ENCODE measurements around the gene FMNL2. TPM values are rescaled to one million over a fixed set of nuclear protein-coding genes. Genes with fewer than 3 reads are reported as not detected.

The FMNL2 gene
- total RNA-seq, 1 donor = 24.2 TPM

DNA sequence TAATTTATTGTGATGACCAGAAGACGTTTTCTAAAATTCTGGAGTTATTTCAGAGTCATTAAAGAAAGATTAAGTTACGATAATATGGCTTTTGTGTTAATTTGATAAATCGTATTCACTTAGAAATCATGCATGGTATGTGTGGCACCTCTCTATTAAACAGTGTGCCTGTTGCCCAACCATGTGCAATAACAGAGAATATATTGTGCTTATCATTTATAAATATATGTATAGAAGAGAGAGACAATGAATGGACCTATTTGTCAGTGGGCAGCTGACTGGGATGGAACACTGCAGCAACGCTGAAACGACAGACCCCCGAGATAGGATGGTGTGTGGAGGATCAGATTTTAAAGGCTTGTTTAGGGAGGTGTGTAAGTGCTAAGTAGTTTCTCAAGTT is 172.9 kb downstream of the FMNL2 start:
- peaks cover 47% of the 10 kb centered on the region for H3K4me1 ChIP-seq (ENCODE audit: insufficient read depth, low read length)
- H2AFZ ChIP-seq (ENCODE audit: low read length) = no peak overlapping the region

DNA sequence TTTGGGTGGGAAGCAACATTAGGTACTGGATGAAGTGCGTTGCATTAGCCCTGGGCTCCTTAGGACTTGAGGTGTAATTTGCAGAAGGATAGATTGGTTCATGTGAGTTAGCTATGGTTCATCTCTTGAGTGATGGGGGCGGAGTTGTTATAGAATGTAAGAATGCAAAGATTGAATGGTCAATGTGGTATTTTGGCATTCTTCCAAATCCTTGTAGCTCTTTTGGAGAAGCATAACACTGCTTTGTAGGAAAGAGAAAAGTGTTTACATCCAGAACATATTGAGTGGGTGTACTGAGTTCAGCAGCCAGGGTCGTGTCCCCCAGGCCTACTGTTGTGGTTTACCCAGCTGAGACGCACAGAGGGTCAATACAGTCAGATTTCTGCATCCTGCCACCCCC is 173.5 kb downstream of the FMNL2 start:
- peaks cover 52% of the 10 kb centered on the region for H3K4me1 ChIP-seq (ENCODE audit: insufficient read depth, low read length)
- H3K79me2 ChIP-seq (ENCODE audit: insufficient read depth, low read length) = peaks cover 42% of the 10 kb centered on the region
- DNase-seq (ENCODE audit: insufficient read length, low spot score, missing footprints) = no peak
- TF ChIP-seq, protein P1, sequence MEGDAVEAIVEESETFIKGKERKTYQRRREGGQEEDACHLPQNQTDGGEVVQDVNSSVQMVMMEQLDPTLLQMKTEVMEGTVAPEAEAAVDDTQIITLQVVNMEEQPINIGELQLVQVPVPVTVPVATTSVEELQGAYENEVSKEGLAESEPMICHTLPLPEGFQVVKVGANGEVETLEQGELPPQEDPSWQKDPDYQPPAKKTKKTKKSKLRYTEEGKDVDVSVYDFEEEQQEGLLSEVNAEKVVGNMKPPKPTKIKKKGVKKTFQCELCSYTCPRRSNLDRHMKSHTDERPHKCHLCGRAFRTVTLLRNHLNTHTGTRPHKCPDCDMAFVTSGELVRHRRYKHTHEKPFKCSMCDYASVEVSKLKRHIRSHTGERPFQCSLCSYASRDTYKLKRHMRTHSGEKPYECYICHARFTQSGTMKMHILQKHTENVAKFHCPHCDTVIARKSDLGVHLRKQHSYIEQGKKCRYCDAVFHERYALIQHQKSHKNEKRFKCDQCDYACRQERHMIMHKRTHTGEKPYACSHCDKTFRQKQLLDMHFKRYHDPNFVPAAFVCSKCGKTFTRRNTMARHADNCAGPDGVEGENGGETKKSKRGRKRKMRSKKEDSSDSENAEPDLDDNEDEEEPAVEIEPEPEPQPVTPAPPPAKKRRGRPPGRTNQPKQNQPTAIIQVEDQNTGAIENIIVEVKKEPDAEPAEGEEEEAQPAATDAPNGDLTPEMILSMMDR (IDR thresholded peaks at IDR 0.05; ENCODE audit: extremely low read depth, low read depth, low read length) = no peak
- no peak overlapping the region for H3K27ac ChIP-seq (ENCODE audit: low read depth, low read length)
- H2AFZ ChIP-seq (ENCODE audit: low read length) = no peak overlapping the region
- H3K9me3 ChIP-seq (ENCODE audit: low read depth, low read length) = no peaks in the 10 kb centered on the region
- H3K4me2 ChIP-seq (ENCODE audit: insufficient read depth, low read length) = peak overlapping the region; percentile 1
- H4K20me1 ChIP-seq (ENCODE audit: insufficient read depth, low read length) = no peaks in the 10 kb centered on the region
- no peaks in the 10 kb centered on the region for H3K27me3 ChIP-seq (ENCODE audit: insufficient read depth, low read length)
- H3K4me3 ChIP-seq (ENCODE audit: insufficient read depth, low read length) = no peak overlapping the region
- no peaks in the 10 kb centered on the region for H3K36me3 ChIP-seq (ENCODE audit: insufficient read depth, low read length)

More for the DNA sequence above, 172.9 kb downstream of the FMNL2 start:
- Histone ChIP-seq H3K9me3 (ENCODE audit: low read depth, low read length) (no peaks in the 10 kb centered on the region), H3K4me3 (ENCODE audit: insufficient read depth, low read length) (no peak overlapping the region), H3K79me2 (ENCODE audit: insufficient read depth, low read length) (peaks cover 47% of the 10 kb centered on the region), H3K4me2 (ENCODE audit: insufficient read depth, low read length) (no peak overlapping the region), H4K20me1 (ENCODE audit: insufficient read depth, low read length) (no peaks in the 10 kb centered on the region), H3K27ac (ENCODE audit: low read depth, low read length) (no peak overlapping the region), H3K36me3 (ENCODE audit: insufficient read depth, low read length) (no peaks in the 10 kb centered on the region), H3K27me3 (ENCODE audit: insufficient read depth, low read length) (no peaks in the 10 kb centered on the region)
- DNase-seq (ENCODE audit: insufficient read length, low spot score, missing footprints) = no peak
- TF ChIP-seq, protein P1 (IDR thresholded peaks at IDR 0.05; ENCODE audit: extremely low read depth, low read depth, low read length) = no peak

DNA sequence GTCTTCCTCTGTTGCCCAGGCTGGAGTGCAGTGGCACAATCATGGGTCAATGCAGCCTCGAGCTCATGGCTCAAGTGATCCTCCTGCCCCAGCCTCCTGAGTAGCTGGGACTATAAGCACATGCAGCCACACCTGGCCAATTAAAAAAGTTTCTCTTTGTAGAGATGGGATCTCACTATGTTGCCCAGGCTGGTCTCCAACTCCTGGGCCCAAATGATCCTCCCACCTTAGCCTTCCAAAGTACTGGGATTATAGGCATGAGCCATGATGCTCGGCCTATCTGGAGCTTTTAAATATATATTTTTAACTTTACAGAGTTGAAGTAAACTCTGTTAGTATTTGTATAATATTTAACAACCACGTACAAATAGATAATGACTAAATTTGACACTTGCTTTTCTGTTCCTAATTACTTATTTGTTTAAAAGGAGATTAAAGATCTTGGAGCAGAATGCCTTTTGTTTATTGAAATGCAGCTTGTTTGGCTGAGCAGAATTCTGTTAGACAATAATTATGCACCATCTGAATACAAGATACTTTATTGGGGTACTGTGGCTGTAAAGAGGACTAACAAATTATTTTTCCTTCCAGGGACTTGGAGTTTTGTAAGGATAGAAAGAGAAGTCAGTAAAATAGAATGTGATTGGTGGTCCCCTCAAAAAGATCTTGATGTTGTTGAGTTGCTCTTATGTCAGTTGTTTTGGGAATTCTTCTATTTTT is 175.0 kb downstream of the FMNL2 start:
- no peak overlapping the region for H3K4me2 ChIP-seq (ENCODE audit: insufficient read depth, low read length)
- peaks cover 39% of the 10 kb centered on the region for H3K79me2 ChIP-seq (ENCODE audit: insufficient read depth, low read length)
- no peak overlapping the region for H3K4me3 ChIP-seq (ENCODE audit: insufficient read depth, low read length)
- no peak overlapping the region for H2AFZ ChIP-seq (ENCODE audit: low read length)
- peaks cover 53% of the 10 kb centered on the region for H3K4me1 ChIP-seq (ENCODE audit: insufficient read depth, low read length)
- no peaks in the 10 kb centered on the region for H3K9me3 ChIP-seq (ENCODE audit: low read depth, low read length)
- H3K27ac ChIP-seq (ENCODE audit: low read depth, low read length) = no peak overlapping the region
- TF ChIP-seq, protein P1 (IDR thresholded peaks at IDR 0.05; ENCODE audit: extremely low read depth, low read depth, low read length) = no peak
- no peaks in the 10 kb centered on the region for H3K27me3 ChIP-seq (ENCODE audit: insufficient read depth, low read length)
- no peak for DNase-seq (ENCODE audit: insufficient read length, low spot score, missing footprints)
- no peaks in the 10 kb centered on the region for H4K20me1 ChIP-seq (ENCODE audit: insufficient read depth, low read length)
- no peaks in the 10 kb centered on the region for H3K36me3 ChIP-seq (ENCODE audit: insufficient read depth, low read length)

DNA sequence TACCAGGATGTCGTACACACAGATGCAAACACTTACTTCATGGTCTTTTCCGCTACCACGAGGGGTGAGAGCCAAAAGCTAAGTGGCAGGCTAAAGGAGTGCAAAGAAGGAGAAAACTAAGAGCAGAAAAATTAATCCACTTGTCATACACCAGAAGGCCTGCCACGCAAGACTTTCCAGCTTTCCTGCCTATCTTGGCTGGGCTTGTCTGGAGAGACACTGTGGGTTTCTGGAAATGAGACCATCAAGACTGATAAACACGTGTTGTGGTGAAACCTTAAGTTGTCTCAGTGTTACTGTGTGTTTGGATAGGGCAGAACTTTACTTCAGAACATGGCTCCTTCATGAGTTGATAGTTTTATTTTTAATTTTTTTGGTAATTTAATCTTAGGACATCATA is 175.6 kb downstream of the FMNL2 start:
- H3K27me3 ChIP-seq (ENCODE audit: insufficient read depth, low read length) = no peaks in the 10 kb centered on the region
- H2AFZ ChIP-seq (ENCODE audit: low read length) = no peak overlapping the region
- H3K4me3 ChIP-seq (ENCODE audit: insufficient read depth, low read length) = no peak overlapping the region
- DNase-seq (ENCODE audit: insufficient read length, low spot score, missing footprints) = no peak
- TF ChIP-seq, protein P1 (IDR thresholded peaks at IDR 0.05; ENCODE audit: extremely low read depth, low read depth, low read length) = no peak
- H3K36me3 ChIP-seq (ENCODE audit: insufficient read depth, low read length) = no peaks in the 10 kb centered on the region
- H3K4me1 ChIP-seq (ENCODE audit: insufficient read depth, low read length) = peaks cover 46% of the 10 kb centered on the region
- no peak overlapping the region for H3K27ac ChIP-seq (ENCODE audit: low read depth, low read length)
- no peaks in the 10 kb centered on the region for H4K20me1 ChIP-seq (ENCODE audit: insufficient read depth, low read length)
- no peak overlapping the region for H3K4me2 ChIP-seq (ENCODE audit: insufficient read depth, low read length)
- no peaks in the 10 kb centered on the region for H3K9me3 ChIP-seq (ENCODE audit: low read depth, low read length)
- H3K79me2 ChIP-seq (ENCODE audit: insufficient read depth, low read length) = peaks cover 40% of the 10 kb centered on the region

Data from osteoblast (primary cell).